GM19193 (cell line): Measurements from ENCODE around the gene SCYL3.

Source experiments
- POLR2A ChIP-seq: IDR thresholded peaks from 4 replicates; pipeline ENCODE4 v1.6.1; 2011; ENCODE audit not compliant: insufficient read depth, insufficient read length; ENCODE audit errors: extremely low read depth

Gene SCYL3, protein sequence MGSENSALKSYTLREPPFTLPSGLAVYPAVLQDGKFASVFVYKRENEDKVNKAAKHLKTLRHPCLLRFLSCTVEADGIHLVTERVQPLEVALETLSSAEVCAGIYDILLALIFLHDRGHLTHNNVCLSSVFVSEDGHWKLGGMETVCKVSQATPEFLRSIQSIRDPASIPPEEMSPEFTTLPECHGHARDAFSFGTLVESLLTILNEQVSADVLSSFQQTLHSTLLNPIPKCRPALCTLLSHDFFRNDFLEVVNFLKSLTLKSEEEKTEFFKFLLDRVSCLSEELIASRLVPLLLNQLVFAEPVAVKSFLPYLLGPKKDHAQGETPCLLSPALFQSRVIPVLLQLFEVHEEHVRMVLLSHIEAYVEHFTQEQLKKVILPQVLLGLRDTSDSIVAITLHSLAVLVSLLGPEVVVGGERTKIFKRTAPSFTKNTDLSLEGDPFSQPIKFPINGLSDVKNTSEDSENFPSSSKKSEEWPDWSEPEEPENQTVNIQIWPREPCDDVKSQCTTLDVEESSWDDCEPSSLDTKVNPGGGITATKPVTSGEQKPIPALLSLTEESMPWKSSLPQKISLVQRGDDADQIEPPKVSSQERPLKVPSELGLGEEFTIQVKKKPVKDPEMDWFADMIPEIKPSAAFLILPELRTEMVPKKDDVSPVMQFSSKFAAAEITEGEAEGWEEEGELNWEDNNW

DNA sequence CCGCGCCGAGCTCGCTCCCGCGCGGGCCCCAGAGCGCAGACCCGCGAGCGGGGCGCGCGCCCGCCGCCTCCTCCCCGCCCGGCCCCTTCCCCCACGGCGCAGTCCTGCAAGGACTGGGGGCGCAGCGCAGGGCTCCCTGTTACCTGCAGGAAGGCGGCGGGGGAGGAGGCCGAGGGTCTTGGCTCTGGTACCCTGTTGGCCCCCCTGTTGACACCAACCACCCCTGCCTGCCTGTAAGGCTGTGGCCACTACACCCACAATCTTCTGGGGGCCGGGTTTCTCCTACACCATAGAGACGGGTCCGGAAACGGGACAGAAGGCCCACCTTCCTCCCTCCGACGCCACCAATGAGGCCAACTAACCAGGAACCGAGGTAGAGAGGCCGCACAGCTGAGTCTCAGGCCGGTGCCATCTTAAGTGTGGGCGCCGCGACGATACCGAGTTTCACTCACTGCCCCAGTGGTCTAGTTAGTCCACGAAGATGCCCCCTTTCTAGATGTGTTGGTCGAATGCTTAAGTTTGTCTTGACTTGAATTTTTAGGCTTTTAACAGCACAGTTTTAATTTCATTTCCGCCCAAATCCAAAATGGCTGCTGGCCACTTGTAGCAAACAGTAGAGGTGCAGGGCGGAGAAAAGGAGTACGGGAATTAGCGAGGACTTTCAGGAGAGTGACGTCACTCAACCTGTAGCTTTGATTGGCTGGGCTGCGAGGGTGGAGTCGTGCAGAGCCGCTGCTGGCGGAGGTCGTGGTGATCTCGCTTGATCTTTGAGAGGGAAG lies at the start of gene SCYL3:
Gene SCYL3 (minus strand): TSS at position 252 of the 779 bp plus-strand sequence. CDS start 5,056 bp downstream, outside the sequence.
- peak; percentile 91 for TF ChIP-seq POLR2A

DNA sequence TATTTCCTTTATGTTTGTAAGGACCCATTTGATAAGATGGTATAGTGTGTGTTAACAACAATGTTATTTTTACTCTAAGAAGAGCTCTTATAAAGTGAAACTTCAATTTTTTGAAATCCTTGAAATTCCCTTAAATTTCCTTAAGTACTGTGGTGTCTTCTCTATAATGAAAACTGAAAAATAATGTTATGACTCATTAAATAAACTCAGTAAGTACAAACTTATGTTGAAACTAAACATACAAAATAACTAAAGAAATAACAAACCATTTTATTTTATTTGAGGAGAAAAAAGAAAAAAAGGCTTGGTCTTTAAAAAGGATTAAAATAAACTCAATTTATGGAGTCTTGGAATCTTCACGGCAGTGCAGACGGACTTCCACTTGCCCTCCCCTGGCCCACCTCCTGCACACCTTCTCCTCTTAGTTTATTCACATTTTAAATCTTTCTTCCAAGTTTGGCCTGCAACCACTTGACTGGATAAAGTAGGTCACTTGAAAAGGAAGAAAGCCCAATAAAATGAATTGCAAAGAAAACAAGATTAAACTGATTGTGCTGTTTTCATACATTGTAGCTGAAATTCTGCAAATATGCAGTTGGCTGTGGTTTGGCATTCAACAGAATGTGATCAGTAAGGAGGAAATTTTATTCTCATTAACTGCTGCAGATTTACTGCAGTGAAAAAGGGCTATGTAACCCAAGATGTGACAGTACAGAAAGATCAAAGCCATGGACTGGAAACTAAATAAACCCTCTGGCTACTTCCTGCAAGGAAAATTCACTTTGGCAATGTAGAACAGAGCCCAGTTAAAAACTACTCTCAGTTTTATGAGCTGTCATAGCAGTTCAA lies 48.5 kb upstream of the SCYL3 start:
- TF ChIP-seq POLR2A, result no peak

DNA sequence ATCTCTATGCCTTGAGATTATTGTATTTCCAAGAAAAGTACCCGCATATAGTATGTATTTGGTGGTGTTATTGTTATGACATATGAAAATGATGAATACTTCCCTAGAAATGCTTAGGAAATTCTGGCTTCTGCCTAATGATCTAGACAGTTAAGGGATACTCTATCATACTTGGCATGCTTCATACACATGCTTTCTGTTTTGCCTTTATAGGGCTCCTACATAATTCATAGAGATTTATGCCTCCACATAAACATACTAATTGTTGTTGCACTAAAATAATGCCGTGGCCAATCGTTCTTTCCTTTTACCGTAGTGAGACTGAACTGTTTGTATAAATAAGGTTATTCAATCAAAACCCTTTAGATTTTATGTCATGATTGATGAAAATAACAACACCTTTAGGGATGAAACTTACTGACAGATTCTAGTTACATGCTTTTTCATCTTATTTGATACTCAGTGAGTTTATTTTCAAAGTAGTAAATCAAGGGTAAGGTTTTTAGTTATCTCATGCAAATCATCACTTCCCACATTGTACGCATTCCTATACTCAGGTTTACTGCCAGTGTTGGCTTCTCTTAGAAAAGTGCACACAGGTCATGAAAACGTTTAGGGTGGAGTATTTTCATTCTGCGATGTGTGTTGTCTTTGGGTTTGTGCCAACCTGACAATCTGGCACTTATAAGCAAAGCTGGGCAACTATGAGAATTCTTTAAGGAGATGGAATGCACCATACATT lies 40.5 kb upstream of the SCYL3 start:
- no peak for TF ChIP-seq POLR2A

DNA sequence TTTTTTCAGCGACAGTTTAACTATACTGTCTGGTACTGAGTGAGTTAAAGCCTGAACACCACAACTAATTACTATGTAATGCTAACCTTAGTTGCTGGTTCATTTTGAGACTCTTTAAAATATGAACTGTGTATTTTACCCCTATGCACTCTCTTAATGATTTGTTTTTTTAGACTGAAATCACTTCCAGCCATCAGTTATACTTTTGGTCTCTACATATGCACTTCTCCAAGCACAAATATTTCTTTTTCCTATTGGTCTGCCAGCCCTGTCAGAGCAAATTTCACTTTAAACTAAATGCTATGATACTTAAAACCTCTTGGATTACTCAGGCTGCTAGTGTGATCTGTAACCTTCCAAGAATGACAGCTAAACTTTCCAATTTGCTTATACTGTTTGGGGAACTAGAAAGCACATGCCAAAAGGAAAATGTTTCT lies 38.1 kb upstream of the SCYL3 start:
- TF ChIP-seq POLR2A, result no peak

DNA sequence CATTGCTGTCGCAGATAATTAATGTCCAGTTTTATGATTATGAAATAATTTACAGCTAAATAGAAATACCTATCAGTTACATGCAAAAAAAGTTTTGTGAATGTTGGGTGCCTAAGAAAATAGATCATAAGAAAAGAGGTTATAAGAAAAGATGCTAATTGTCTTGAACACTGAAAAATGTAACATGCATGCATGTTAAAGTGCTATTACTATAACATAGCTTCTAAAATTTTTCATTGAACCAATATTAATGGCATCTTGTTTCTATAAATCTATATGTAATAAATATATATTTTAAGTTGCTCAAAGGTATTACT lies 35.5 kb upstream of the SCYL3 start:
- no peak for TF ChIP-seq POLR2A

DNA sequence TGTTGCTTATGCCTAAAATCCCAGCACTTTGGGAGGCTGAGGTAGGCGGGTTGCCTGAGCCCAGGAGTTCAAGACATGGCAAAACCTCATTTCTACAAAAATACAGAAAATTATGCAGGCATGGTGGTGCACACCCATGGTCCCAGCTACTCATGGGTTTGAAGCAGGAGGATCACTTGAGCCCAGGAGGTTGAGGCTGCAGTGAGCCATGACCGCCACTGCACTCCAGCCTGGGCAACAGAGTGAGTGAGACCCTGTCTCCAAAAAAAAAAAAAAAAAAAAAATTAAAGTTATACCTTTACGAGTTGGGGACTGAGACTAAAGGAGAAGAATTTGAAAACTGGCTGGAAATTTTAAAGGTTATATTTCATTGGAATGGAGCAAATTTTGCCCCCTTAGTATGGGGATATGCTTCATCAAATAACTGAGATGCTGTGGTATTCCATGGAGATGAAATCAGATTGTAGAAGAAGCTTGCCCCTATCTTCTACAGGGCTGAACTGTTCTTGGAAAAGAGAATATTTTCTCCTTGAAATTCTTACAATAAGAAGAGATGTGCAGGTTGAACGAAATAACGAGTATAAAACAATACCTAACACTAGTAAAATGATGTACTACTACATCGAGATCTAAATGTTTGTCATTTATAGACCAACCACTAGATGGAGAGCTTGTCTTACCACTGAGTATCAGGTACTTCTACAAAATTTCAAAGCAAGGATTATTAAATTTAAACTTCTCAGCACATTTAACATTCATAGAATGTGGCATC lies 34.9 kb upstream of the SCYL3 start:
- no peak for TF ChIP-seq POLR2A

DNA sequence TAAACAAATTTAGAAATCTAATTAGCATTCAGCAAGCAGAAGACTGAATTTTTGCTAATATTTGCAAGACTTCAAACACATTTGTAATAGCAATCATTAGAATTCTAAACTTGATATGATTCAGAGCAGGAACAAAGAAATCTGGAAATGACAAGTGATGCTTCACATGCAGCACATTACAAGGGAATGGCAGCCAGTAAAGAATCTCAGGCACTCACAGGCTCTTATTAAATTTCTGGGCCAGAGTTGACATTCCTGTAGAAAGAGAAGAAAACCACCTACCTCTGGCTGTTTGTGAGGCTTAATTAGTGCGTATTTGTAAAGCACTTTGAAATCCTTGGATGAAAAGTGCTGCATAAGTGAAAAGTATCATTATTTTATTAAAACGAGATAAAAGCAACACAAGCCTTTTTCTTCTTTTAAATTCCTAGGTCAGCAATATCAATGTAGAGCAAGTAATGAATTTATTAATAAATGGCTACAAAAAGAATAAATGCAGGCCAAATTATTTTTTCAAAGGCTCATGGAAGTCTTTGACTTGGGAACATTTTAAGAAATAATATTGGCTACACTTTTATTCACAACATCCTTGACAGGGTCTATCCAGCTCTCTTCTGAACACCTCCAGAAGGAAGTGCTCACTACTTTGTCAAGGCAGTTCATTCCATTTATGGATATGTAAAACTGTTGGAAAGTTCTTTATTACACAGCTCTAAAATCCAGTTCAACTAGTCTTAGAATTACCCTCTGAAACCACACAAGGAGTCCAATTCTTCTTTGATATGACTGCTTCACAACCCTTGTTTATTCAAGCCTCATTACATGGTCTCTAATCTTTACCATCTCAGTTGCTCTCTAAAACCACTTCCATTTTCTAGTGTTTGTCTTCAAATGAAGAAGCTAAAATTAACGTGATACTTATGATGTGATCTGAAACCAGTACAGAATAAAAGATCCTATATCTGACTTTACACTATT lies 32.1 kb upstream of the SCYL3 start:
- no peak for TF ChIP-seq POLR2A

DNA sequence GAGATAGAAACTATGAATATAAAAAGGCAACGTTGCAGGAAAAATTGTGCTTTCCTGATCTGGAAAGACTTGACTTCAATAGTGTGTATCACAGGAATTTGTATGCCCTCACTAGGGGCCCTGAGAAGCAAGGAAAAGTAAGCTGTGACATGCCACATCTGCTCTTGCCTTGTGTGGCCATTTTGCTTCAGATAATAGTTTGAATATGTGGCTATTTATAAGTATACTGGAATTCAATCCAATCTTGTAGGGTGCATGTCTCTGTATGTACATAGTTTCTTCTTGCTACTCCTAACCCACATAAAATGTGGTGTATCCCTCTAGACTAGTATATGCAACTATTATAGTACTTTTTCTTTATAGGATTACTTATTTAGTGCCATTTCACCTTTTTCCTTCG lies 31.1 kb upstream of the SCYL3 start:
- no peak for TF ChIP-seq POLR2A

DNA sequence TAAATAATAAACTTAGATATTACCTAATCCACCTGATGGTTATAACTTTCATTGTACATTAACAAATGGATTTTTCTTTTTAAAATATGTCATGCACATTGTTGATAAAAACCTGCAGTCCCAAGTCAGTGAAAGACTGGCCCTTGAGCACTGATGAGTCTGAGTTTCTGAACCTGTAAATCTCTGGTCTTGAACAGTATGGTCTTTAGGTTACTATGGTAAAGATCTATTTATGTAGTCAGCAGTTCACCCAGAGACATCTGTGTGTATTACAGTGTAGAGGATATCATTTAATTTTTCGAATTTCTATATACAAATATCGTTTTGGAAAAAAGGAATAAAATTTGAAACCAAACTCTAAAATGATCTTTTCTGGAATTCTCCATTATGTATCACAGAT lies 30.4 kb upstream of the SCYL3 start:
- TF ChIP-seq POLR2A, result no peak

DNA sequence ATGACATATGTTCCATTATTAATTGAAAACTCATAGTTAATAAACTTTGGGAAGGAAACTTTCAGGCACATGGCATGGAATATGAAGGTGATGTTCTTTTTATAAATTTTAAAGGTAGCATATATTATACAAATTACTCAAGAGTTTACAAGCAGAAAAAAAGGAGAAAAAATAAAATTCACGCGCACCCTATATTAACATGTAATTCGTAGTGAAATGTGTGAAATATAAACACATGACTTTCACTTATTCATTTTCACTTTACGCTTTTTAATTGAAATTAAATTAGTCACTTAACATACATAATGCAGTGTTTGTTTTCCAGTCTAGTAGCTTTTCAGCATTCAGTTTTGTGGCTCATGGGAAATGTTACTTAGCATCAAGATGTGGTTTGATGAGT lies 27.4 kb upstream of the SCYL3 start:
- TF ChIP-seq POLR2A, result no peak

DNA sequence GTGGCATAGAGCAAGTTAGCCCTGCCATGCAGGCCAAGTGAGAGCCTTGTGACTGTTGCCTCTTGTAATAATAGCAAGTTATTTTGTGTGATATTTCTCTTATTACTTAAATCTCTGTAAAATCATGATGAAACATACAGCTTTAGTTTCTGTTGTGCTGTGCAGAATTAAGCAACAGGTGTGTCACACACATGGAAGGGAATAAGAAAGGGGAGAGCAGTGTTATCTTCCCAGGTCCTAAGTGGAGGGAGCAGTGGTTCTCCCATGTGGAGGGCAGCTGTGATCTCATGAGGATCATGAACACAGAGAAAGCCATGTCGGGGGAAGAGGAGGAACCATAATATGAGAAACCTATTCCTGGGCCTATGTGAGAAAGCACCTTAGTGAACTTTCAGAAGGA lies 25.2 kb upstream of the SCYL3 start:
- no peak for TF ChIP-seq POLR2A

DNA sequence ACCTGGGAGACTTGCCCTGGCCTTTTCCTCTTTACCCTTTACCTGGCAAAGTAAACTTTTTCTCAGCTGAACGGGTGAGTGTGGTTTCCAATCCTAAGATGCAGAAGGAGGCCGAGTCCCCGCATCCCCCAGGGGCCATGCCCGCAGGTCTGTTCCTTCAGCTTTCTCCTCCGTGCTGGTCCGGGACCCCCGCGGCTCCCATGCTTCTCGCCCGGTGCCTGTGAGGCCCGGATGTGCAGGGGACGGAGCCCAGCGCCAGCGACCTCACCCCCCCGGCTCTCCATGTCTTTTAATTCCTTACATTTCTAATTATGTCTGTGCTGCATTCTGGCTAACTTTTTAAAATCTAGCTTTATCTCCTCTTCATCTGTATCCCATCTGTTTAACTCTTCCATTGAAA lies 21.5 kb upstream of the SCYL3 start:
- no peak for TF ChIP-seq POLR2A
